Measurements from ENCODE around the gene PFKFB4. TPM values are rescaled to one million over a fixed set of nuclear protein-coding genes. Genes with fewer than 3 reads are reported as not detected.
"Not testable (repeated sequence)": the region's sequence is repeated elsewhere in the genome, so short reads cannot be mapped to it uniquely, and the experiment has no call there.

PFKFB4 gene
- total RNA-seq, 1 donor from 2014 or later, result 4.6 TPM

DNA sequence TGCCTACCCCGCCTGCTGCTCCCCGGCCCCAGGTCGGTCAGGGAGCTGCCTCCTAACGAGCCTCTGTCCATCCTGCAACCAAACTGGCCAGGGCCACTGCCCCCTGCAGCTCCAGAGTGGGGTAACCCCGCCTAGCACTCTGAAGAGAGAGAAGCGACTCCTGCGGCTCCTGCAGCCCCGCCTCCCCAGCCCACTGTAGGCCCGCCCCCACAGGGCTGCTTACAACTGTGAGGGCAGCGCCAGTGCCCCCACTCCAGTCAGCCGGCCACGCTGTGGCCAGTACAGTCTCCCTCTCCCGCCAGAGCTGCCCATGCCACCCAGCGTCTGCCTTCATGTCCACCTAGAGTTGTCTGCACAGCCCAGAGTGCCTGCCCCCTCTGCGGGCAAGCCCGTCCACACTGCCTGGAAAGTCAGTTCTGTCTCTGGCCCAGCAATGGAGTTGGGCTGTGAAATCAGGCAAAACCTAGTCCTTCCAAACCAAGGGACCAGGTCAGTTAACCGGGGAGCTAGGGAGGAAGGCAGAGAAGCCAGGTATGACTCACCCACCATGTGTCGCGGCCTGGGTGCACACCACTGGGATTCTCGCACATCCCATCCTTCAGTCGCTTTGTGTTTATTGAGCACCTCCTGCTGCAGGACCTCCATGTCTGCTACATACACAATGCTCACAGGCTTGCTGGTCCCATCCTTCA lies 4.6 kb upstream of the PFKFB4 start:
- no peak for DNase-seq (ENCODE audit: low spot score)

DNA sequence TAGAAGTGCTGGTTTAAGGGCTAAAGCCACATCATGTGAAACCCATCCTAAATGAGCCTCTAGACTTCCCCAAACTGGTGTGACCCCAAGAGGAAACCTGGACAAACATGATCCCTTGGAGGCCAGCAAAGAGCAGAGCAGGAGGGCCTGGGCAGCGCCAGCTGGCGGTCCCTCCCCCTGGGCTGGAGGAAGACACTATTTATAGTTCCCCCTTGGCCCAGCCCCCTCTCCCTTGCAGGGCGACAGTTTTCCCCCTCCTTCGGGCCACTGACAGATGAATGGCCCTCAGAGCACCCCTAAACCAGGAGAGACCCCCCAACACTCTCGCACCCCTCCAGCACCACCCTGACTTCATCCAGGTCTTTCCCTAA lies 4.0 kb upstream of the PFKFB4 start:
- no peak for DNase-seq (ENCODE audit: low spot score)

DNA sequence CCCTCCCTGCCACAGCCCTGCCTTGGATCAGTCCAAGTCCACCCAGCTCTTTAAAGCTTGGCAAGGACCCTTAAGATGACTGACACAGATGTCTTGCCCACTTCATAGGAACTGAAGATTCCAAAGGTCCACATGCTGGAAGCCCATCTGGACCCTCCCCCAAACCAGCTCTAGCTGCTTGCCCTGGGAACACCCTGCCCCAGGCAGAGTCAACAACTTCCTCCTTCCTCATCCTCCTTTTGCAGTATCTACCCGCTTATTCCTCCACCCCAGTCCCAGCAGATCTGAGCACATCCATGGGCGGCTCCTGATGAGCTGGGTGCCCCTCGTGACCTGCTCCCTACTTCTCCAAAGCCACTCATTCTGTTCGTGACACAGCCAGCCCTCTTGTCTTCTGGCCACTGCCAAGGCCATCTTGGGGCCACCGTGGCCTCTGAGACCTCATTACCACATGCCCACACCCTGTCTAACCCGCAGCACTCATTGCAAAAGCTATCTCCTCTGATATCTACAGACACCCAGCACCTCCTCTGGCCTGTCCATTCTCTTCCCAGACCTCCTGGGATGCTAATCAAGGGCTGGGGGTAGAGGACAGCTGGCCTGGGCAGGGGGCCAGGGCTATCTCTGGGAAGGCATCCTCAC lies 2.0 kb upstream of the PFKFB4 start:
- no peak for DNase-seq (ENCODE audit: low spot score)

GRCh38 chr3:48555949-48556795 lies 431 bp downstream of the PFKFB4 start:
- DNase-seq (ENCODE audit: low spot score), result no peak

GRCh38 chr3:48555231-48555948 lies 1.2 kb downstream of the PFKFB4 start:
- no peak for DNase-seq (ENCODE audit: low spot score)

- no peak for DNase-seq (ENCODE audit: low spot score)
These were observed 2.4 kb downstream of the PFKFB4 start for GRCh38 chr3:48553886-48554845.

DNA sequence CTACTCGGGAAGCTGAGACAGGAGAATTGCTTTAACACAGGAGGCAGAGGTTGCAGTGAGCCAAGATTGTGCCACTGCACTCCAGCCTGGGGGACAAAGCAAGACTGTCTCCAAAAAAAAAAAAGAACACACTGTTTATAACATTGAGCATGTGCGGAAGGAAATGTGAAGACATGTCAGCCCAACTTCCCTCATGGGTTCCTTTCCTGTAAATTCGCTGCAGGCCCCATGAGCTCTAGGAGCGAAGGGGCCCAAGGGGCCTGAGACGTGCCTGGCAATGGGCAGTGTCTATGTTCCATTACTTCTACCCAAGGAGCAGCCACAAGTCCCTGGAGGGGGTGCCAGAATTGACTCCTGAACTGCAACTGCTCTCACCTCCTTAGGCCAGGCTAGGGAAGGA lies 3.2 kb downstream of the PFKFB4 start:
- DNase-seq (ENCODE audit: low spot score), result no peak

DNA sequence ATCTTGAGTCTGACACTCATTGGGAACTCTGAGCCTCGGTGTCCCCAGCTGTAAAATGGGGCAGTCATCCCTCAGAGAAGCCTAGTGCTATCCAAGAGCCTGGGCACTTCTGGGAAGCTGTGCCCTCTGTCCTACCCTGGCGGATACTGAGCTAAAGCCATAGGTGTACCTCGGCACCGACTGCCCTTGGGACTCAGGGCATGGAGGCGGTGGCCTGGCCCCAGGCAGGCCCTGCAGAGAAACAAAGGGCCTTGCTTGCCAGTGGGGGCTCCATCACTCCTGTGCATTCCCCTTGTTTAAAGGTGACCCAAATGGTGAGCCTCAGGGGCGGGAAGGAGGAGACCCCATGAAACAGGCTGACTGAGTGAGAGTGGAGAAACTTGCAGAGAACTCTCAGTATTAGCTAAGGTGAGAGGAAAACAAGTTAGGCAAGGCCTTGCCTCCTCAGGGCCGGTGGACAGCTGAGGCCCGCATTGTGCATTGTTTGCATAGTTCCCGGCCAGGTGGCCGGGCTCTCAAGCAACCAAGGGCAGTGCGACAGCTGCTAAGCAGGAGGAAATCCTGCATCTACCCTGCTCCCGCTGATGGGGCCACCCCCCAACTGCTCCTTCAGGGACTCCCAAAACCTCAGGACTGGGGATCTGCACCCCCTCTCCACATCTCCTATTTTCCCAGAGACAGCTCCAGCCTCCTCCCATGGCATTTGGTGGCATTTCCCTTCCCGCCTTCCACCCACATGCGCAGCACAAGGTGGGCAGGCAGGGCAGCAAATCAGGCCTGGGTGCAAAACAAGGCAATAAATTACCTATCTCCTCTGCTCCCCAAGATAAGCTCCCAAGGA lies 4.3 kb downstream of the PFKFB4 start:
- DNase-seq (ENCODE audit: low spot score), result no peak

DNA sequence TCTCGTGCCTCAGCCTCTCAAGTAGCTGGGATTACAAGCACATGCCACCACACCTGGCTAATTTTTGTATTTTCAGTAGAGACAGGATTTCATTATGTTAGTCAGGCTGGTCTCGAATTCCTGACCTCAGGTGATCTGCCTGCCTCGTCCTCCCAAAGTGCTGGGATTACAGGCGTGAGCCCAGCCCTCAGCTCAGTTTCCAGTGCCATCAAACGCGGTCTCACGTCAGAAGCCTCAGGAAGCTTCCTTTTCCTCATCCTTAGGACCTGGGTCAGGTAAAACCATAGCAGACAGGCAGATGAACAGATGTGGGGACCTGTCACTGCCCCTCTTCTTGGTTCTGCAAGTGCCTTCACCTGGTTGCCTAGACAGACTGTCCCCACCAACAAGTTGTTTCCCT lies 5.0 kb downstream of the PFKFB4 start:
- not testable (repeated sequence) for DNase-seq (ENCODE audit: low spot score)

DNA sequence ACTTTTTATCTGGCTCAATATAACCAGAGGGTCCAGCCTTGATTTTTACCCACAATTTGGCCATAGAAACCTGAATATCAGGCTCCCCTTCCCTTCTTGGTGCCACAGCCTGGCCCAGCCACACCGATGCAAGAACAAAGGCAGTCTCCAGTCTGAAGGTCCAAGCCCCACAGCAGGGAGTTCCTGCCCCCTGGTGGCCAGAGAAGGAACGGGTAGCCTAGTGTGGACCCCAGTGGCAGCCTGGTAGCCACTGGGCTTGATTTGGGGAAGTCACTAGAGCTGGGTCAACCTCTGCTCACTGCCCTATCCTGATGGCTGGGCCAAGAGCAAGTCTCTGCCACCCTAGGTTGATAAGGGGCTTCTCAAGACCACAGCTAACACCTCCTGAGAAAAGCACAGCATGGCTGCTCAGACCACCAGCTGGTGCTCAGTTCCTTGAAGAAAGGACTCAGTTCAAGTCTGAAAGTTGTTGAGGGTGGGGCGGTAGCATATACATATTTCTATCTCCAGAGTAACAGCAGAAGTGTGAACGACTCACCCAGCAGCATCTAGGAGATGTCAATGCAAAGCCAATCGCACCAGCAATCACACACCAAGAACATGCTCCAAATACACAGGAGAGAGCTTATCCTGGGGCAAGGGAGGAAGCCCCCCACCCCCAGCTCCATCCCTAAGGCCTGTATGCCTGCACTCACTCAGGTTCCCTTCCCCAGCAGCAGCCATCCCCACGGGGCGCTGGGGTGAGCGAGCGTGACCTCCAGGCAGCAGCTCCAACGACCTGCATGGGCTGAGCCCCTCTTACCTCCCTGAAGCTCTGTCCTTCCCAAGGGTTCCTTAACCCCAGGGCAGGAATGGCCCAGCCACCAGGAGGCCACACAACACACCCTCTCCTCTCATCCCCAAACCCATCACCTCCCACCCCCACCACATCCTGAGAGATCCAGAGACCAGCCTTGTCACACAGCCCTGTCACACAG lies 7.6 kb downstream of the PFKFB4 start:
- DNase-seq (ENCODE audit: low spot score), result peak; percentile 94

- no peak for DNase-seq (ENCODE audit: low spot score)
These were observed 8.5 kb downstream of the PFKFB4 start for GRCh38 chr3:48548126-48548525.

GRCh38 chr3:48546203-48546829 lies 10.3 kb downstream of the PFKFB4 start:
- no peak for DNase-seq (ENCODE audit: low spot score)

GRCh38 chr3:48544141-48544540 lies 12.5 kb downstream of the PFKFB4 start:
- DNase-seq (ENCODE audit: low spot score), result no peak

GRCh38 chr3:48543271-48543866 lies 13.2 kb downstream of the PFKFB4 start:
- DNase-seq (ENCODE audit: low spot score), result no peak

- no peak for DNase-seq (ENCODE audit: low spot score)
These were observed 18.2 kb downstream of the PFKFB4 start for GRCh38 chr3:48538451-48538850.

DNA sequence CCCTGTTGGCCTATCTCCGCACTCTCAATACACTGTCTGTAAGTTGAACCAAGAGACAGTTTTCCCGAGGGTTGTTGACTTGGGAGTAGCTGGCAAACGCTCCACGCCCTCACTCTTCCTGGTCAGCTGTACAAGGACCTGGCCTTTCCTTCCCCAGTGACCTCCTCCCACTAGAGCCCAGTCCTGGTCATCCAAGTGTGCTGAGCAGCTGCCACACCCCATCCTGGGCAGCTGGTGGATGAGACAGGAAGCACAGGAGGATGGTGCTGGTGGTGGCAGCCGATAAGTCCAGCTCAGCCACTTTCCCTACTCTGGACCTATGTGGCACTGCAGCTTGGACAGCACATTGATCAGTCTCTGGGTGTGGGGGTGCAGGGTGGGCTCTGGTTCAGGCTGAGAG lies 19.8 kb downstream of the PFKFB4 start:
- DNase-seq (ENCODE audit: low spot score), result no peak

GRCh38 chr3:48536116-48536515 lies 20.5 kb downstream of the PFKFB4 start:
- DNase-seq (ENCODE audit: low spot score), result no peak

Data from mesenteric fat pad (tissue), 1 donor.